Upper lobe of right lung (tissue), 1 donor: ENCODE data around the gene FGF19. TPM values are rescaled to one million over a fixed set of nuclear protein-coding genes. Genes with fewer than 3 reads are reported as not detected.

Experiments
- ATAC-seq: fragments of 200-7000 bp; cut with Tn5 transposase; one replicate; pipeline ENCODE4 v1.9.1; 2020; ENCODE audit warnings: mild to moderate bottlenecking, moderate library complexity
- DNase-seq: peaks from one replicate; pipeline ENCODE4 v3.0.0-alpha.2; 2020
- H3K27ac ChIP-seq: fragments of 200-600 bp; one replicate; pipeline ENCODE4 v1.8.0; 2022
- H3K27me3 ChIP-seq: fragments of 200-600 bp; one replicate; pipeline ENCODE4 v1.8.0; 2022; ENCODE audit warnings: mild to moderate bottlenecking
- H3K36me3 ChIP-seq: fragments of 200-600 bp; one replicate; pipeline ENCODE4 v1.8.0; 2022
- H3K4me1 ChIP-seq: fragments of 200-600 bp; one replicate; pipeline ENCODE4 v1.8.0; 2022
- H3K4me3 ChIP-seq: fragments of 200-600 bp; one replicate; pipeline ENCODE4 v1.8.0; 2022; ENCODE audit warnings: mild to moderate bottlenecking
- H3K9me3 ChIP-seq: fragments of 200-600 bp; one replicate; pipeline ENCODE4 v1.8.0; 2022
- intact Hi-C: fragments of 100-400 bp; cut with DNase I; formaldehyde crosslinking; loops from one replicate; pipeline ENCODE4 v1.11.0; 2022
- total RNA-seq: library from RNA; stranded (reverse); fragmentation: NEBNext Ultra II Directional; extraction: Animal tissue kit (Norgen Biotek cat#: 25700); gene quantifications from one replicate; pipeline ENCODE4 v1.2.1, GENCODE V29; 2021
- TF ChIP-seq, protein P1 (sequence below): fragments of 200-600 bp; IDR thresholded peaks from one replicate; pipeline ENCODE4 v1.8.0; 2022; ENCODE audit warnings: antibody characterized with exemption
- donor health status: DM: no; HTN: yes; CAD: no; lungs with severe emphysema.

Gene FGF19
- total RNA-seq, 1 donor from 2014 or later, result not detected

DNA sequence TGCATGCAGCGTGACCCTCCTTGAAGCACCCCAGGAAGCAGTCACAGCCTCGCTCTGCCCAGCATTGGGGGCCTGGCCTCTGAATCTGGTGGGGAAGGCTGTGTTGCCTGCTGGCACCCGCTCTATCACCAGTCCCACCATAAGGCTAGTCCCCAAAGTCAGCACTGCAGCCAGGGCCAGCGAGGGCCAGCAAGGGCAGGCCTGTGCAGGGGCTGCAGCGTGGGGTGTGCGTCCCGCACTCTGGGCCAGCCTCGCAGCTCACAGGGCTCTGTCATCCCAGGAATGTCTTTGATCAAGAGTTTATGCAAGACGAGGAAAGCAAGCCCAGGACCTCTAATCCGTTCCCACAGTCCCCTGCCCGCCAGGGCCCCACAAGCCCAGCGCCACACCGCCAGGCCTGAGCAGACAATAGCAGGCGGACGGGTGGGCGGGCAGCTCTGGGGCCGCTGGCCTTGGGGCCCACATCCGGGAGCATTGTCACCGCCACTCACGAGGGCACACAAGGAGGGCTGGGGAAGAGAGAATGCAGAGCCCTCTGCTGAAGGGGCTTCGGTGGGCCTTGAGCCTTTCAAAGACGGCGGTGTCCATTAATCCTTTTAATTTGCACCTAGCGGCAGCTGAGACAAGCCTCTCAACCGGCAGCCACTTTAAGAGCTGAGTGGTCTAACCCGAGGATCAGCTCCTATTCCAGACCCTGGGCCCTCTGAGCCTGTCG lies 45.8 kb downstream of the FGF19 start:
- Histone ChIP-seq H3K9me3 (no peaks in the 10 kb centered on the region), H3K27ac (no peak overlapping the region), H3K4me1 (no peaks in the 10 kb centered on the region), H3K27me3 (no peaks in the 10 kb centered on the region), H3K4me3 (no peak overlapping the region), H3K36me3 (peaks cover 16% of the 10 kb centered on the region)
- intact Hi-C loops, result no loop called here
- ATAC-seq, result no peak
- DNase-seq, result peak; percentile 52
- TF ChIP-seq, protein P1, sequence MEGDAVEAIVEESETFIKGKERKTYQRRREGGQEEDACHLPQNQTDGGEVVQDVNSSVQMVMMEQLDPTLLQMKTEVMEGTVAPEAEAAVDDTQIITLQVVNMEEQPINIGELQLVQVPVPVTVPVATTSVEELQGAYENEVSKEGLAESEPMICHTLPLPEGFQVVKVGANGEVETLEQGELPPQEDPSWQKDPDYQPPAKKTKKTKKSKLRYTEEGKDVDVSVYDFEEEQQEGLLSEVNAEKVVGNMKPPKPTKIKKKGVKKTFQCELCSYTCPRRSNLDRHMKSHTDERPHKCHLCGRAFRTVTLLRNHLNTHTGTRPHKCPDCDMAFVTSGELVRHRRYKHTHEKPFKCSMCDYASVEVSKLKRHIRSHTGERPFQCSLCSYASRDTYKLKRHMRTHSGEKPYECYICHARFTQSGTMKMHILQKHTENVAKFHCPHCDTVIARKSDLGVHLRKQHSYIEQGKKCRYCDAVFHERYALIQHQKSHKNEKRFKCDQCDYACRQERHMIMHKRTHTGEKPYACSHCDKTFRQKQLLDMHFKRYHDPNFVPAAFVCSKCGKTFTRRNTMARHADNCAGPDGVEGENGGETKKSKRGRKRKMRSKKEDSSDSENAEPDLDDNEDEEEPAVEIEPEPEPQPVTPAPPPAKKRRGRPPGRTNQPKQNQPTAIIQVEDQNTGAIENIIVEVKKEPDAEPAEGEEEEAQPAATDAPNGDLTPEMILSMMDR, result no peak

DNA sequence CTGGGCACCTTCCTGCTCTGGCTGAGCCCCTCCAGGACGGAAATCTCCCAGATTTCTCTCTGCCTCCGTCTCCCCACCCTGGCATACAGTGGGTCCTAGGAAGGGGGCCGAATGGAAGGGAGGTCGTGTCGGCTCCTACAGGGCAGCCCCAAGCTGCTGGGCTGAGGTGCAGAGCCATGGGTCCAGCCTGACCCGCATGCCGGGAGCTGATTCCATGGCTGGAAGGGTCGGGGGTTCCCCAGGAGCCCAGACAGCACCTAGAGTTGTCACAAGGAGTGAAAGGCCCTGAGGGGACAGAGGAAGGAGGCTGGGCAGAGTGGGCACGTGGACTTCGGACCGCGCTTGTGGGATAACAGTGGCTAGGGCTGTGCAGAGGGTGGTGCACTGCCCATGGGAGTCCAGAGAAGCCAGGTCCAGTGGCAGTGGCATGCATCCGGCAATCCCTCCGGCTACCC lies 46.3 kb downstream of the FGF19 start:
- H3K27me3 ChIP-seq, result no peaks in the 10 kb centered on the region
- intact Hi-C loops, result no loop called here
- no peak overlapping the region for H3K4me3 ChIP-seq
- TF ChIP-seq, protein P1, result no peak
- H3K27ac ChIP-seq, result no peak overlapping the region
- H3K36me3 ChIP-seq, result peaks cover 17% of the 10 kb centered on the region
- no peaks in the 10 kb centered on the region for H3K4me1 ChIP-seq
- peak; percentile 58 for DNase-seq
- H3K9me3 ChIP-seq, result no peaks in the 10 kb centered on the region
- no peak for ATAC-seq

DNA sequence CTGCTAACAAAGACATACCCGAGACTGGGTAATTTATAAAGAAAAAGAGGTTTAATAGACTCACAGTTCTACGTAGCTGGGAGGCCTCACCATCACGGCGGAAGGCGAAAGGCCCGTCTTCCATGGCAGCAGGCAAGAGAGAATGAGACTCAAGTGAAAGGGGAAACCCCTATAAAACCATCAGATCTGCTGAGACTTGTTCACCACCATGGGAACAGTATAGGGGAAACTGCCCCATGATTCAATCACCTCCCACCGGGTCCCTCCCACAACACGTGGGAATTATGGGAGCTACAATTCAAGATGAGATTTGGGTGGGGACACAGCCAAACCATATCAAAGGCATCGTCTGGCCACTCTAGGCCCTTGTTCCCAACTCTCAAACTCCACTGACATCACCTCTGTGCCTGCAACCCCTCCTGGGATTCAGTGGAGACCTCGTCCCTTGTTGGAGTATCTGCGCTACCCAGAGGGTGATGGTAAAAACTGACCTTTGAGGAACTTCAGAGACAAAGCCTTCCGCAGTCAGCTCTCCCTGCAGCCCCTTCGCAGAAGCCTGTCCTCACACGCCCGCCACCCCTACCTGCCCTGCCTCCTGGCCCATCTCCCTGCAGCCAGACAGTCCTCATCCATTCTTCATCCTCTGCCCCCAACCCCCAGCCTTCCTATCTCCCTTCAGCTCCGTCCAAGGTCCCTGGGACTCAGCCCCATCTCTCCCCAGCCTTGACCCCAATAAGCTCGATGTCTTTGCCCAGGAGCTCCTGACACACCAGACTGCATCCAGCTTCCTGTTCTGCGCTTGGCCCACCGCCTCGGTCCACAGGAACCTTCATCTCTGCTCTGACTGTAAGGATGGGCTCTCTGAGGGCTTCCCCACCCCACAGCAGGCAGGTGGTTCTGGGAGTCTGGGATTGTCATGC lies 47.0 kb downstream of the FGF19 start:
- ATAC-seq (no peak), DNase-seq (peak; percentile 35)
- peaks cover 24% of the 10 kb centered on the region for H3K36me3 ChIP-seq
- H3K27me3 ChIP-seq, result no peaks in the 10 kb centered on the region
- intact Hi-C loops, result no loop called here
- no peaks in the 10 kb centered on the region for H3K4me1 ChIP-seq
- no peak overlapping the region for H3K27ac ChIP-seq
- no peak overlapping the region for H3K4me3 ChIP-seq
- H3K9me3 ChIP-seq, result no peaks in the 10 kb centered on the region
- TF ChIP-seq, protein P1, result no peak

DNA sequence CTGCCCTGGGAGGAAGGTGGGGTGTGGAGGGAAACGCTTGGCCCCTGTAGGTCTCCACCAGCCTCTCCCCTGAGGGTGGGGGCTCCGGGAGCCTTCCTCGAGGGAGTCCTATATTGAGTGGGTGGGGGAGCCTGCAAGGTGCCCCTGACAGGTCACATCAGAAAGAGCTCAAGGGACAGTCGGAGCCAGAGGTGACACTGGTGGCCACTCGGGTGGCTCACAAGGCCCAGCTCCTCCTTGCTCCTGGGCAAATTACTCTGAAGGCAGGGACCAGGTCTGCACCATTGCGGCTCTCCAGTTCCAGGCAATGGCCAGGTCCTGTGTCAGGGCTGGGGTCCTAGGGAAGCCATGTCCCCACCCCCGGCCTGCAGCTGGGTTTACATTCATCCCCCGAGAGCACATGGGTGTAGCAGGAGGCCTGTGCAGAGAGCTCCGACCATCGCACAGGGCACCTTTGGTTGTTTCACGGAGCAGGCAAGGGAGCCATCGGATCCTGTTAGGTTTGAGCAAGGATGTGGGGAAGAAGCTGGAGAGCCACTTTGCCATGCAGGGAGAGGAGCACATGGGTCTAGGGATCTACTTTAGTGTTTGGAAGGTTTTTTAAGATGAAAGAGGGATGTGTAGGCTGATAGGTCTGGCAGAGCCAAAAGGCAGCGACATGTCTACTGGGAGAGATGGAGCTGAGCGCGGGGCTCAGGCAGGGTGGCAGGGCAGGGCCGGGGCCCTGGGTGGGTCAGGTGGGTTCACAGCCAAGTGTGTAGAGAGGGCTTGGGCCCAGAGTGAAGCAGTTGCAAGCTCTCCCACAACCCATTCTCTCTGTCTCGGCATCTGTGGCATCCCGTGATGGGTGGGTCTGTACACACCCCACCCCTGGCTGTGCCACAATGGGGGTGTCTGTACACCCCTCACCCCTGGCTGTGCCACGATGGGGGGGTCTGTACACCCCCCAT lies 48.1 kb downstream of the FGF19 start:
- ATAC-seq (no peak), DNase-seq (peak; percentile 62)
- intact Hi-C loops, result no loop called here

More for the DNA sequence above, 48.1 kb downstream of the FGF19 start:
- H3K9me3 ChIP-seq, result no peaks in the 10 kb centered on the region
- H3K27me3 ChIP-seq, result no peaks in the 10 kb centered on the region
- peaks cover 34% of the 10 kb centered on the region for H3K36me3 ChIP-seq
- no peak overlapping the region for H3K27ac ChIP-seq
- TF ChIP-seq, protein P1, result no peak
- no peaks in the 10 kb centered on the region for H3K4me1 ChIP-seq
- H3K4me3 ChIP-seq, result no peak overlapping the region
